Measurements from ENCODE around the gene PRDM7.
"Not testable (repeated sequence)": the region's sequence is repeated elsewhere in the genome, so short reads cannot be mapped to it uniquely, and the experiment has no call there.

Gene PRDM7

GRCh38 chr16:90070440-90070839, 6.7 kb downstream of the PRDM7 start:
- ATAC-seq (ENCODE audit: low read depth) = no peak
- Histone ChIP-seq H3K27ac (ENCODE audit: poor library complexity, severe bottlenecking) (no peak overlapping the region), H3K4me3 (ENCODE audit: severe bottlenecking) (no peak overlapping the region), H3K4me1 (ENCODE audit: insufficient read depth, poor library complexity, severe bottlenecking) (no peaks in the 10 kb centered on the region), H3K36me3 (ENCODE audit: low read depth) (no peaks in the 10 kb centered on the region), H3K27me3 (ENCODE audit: insufficient read depth, poor library complexity, severe bottlenecking) (no peaks in the 10 kb centered on the region), H3K9me3 (ENCODE audit: severe bottlenecking) (no peaks in the 10 kb centered on the region)
- no peak for DNase-seq (ENCODE audit: low spot score)
- TF ChIP-seq CTCF (IDR thresholded peaks at IDR 0.05; ENCODE audit: poor library complexity, severe bottlenecking) = no peak

- DNase-seq (ENCODE audit: low spot score) (no peak), ATAC-seq (ENCODE audit: low read depth) (no peak)
- no peaks in the 10 kb centered on the region for H3K36me3 ChIP-seq (ENCODE audit: low read depth)
- H3K4me1 ChIP-seq (ENCODE audit: insufficient read depth, poor library complexity, severe bottlenecking) = peaks cover 10% of the 10 kb centered on the region
- H3K9me3 ChIP-seq (ENCODE audit: severe bottlenecking) = peaks cover under 1% of the 10 kb centered on the region
- H3K27me3 ChIP-seq (ENCODE audit: insufficient read depth, poor library complexity, severe bottlenecking) = no peaks in the 10 kb centered on the region
- H3K27ac ChIP-seq (ENCODE audit: poor library complexity, severe bottlenecking) = no peak overlapping the region
- TF ChIP-seq CTCF (IDR thresholded peaks at IDR 0.05; ENCODE audit: poor library complexity, severe bottlenecking) = no peak
- H3K4me3 ChIP-seq (ENCODE audit: severe bottlenecking) = no peak overlapping the region
Measured at GRCh38 chr16:90061437-90061836, 15.7 kb downstream of the PRDM7 start.

GRCh38 chr16:90057738-90058173, 19.4 kb downstream of the PRDM7 start:
- H3K27me3 ChIP-seq (ENCODE audit: insufficient read depth, poor library complexity, severe bottlenecking) = no peaks in the 10 kb centered on the region
- H3K36me3 ChIP-seq (ENCODE audit: low read depth) = no peaks in the 10 kb centered on the region
- H3K9me3 ChIP-seq (ENCODE audit: severe bottlenecking) = peaks cover 9% of the 10 kb centered on the region
- no peak overlapping the region for H3K4me3 ChIP-seq (ENCODE audit: severe bottlenecking)
- H3K4me1 ChIP-seq (ENCODE audit: insufficient read depth, poor library complexity, severe bottlenecking) = peaks cover 10% of the 10 kb centered on the region
- no peak for TF ChIP-seq CTCF (IDR thresholded peaks at IDR 0.05; ENCODE audit: poor library complexity, severe bottlenecking)
- no peak for DNase-seq (ENCODE audit: low spot score)
- ATAC-seq (ENCODE audit: low read depth) = peak; percentile 78
- H3K27ac ChIP-seq (ENCODE audit: poor library complexity, severe bottlenecking) = no peak overlapping the region

- H3K36me3 ChIP-seq (ENCODE audit: low read depth); H3K4me3 ChIP-seq (ENCODE audit: severe bottlenecking); H3K27me3 ChIP-seq (ENCODE audit: insufficient read depth, poor library complexity, severe bottlenecking); ATAC-seq (ENCODE audit: low read depth); H3K9me3 ChIP-seq (ENCODE audit: severe bottlenecking); DNase-seq (ENCODE audit: low spot score); H3K27ac ChIP-seq (ENCODE audit: poor library complexity, severe bottlenecking): not testable (repeated sequence)
- peaks cover 10% of the 10 kb centered on the region for H3K4me1 ChIP-seq (ENCODE audit: insufficient read depth, poor library complexity, severe bottlenecking)
Measured at GRCh38 chr16:90056521-90056920, 20.6 kb downstream of the PRDM7 start.

GRCh38 chr16:90055371-90055770, 21.8 kb downstream of the PRDM7 start:
- TF ChIP-seq CTCF (IDR thresholded peaks at IDR 0.05; ENCODE audit: poor library complexity, severe bottlenecking) = no peak

More at GRCh38 chr16:90055371-90055770, 21.8 kb downstream of the PRDM7 start:
- Histone ChIP-seq H3K4me1 (ENCODE audit: insufficient read depth, poor library complexity, severe bottlenecking) (peaks cover 10% of the 10 kb centered on the region), H3K27me3 (ENCODE audit: insufficient read depth, poor library complexity, severe bottlenecking) (no peaks in the 10 kb centered on the region), H3K4me3 (ENCODE audit: severe bottlenecking) (no peak overlapping the region), H3K36me3 (ENCODE audit: low read depth) (no peaks in the 10 kb centered on the region), H3K9me3 (ENCODE audit: severe bottlenecking) (peaks cover 9% of the 10 kb centered on the region), H3K27ac (ENCODE audit: poor library complexity, severe bottlenecking) (no peak overlapping the region)
- DNase-seq (ENCODE audit: low spot score) = no peak
- ATAC-seq (ENCODE audit: low read depth) = no peak

Measured in RWPE2 (cell line).